ENCODE data around the gene NLK. TPM values are rescaled to one million over a fixed set of nuclear protein-coding genes. Genes with fewer than 3 reads are reported as not detected.

Gene NLK
- total and polyA plus RNA-seq, 8 donors = 9.8 to 16.7 (median 13.5) TPM

GRCh38 chr17:28219771-28220170 lies 177.3 kb downstream of the NLK start:
- no peak for DNase-seq
- H3K36me3 ChIP-seq = no peaks in the 10 kb centered on the region
- no peak for ATAC-seq
- no peaks in the 10 kb centered on the region for H3K27me3 ChIP-seq
- intact Hi-C loops (cut with DNase I) = loop anchor here in 1 of 3 donors (10.0 kb wide), 1 partner anchor 175 kb away; the partner anchor contains the start of gene NLK
- 95 to 97% methylated on average over 7 of the region's 7 CpGs for WGBS, 2 donors
- no peak for TF ChIP-seq CTCF (IDR thresholded peaks at IDR 0.05)
- H3K9me3 ChIP-seq = no peaks in the 10 kb centered on the region
- no peaks in the 10 kb centered on the region for H3K4me1 ChIP-seq
- no peak overlapping the region for H3K27ac ChIP-seq
- no peak for FAIRE-seq
- no peak overlapping the region for H3K4me3 ChIP-seq

DNA sequence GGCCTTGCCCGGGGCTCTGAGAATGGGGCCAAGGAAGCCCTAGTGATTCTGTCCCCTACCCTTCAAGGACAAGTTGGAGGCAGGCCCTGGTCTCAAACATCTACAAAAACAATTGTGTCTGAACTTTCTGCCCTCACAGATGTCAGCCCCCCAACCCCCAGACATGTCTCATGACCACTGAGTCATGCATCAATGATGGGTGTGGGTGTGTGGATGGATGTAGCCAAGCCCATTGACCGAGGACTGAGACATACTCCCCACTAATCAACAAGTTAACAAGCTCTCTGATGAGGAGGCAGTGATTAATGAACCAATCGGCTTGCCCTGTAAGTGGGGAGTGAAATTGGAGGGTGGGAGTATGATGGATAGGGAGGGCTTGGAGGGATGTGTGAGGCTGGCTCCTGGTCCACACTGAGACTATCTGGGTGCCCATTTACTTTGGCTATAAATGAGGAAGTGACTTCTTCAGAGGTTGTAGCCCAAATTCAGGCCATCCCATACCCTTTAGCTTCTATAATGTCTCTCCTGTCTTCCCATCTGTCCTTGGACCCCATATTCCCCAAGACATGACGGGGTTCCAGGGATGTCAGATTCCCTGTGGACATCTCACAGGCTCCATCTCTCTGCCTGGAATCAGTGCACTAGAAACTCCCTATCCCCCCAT lies 179.4 kb downstream of the NLK start:
- intact Hi-C loops (cut with DNase I) = loop anchor here in 1 of 3 donors (10.0 kb wide), 1 partner anchor 177 kb away; the partner anchor contains the start of gene NLK
- no peak for ATAC-seq
- no peak for TF ChIP-seq CTCF (IDR thresholded peaks at IDR 0.05)
- no peak overlapping the region for H3K27ac ChIP-seq
- no peak overlapping the region for H3K4me3 ChIP-seq
- no peaks in the 10 kb centered on the region for H3K4me1 ChIP-seq
- no peaks in the 10 kb centered on the region for H3K27me3 ChIP-seq
- no peak for FAIRE-seq
- H3K36me3 ChIP-seq = no peaks in the 10 kb centered on the region
- DNase-seq = no peak
- 87% methylated on average over 4 of the region's 4 CpGs for WGBS, 2 donors
- no peaks in the 10 kb centered on the region for H3K9me3 ChIP-seq

DNA sequence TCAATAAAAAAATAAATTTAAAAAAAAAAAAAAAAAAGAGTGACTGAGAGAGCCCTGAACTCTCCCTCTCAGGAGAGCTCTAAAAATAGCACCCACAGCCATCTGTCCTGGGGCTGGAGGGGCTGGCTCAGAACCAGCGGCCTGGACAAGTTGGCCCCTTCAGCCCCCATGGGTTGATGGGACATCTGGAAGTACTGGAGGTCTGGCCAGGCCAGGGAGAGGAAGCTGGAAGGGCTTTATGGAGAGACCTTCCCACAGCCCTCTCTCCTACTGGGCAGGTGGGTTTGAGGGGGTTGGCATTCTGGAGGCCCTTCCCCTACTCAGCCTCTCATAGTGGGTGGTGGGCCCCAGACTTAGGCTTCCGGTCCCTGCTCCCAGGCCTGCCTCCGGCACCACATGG lies 182.8 kb downstream of the NLK start:
- Histone ChIP-seq H3K27me3 (no peaks in the 10 kb centered on the region), H3K27ac (no peak overlapping the region), H3K4me3 (no peak overlapping the region), H3K36me3 (no peaks in the 10 kb centered on the region), H3K9me3 (no peaks in the 10 kb centered on the region), H3K4me1 (peaks cover 0 to 13% (median 0%) of the 10 kb centered on the region in 3 donors)
- WGBS, 2 donors = 84 to 97% methylated on average over 3 of the region's 3 CpGs
- no peak for TF ChIP-seq CTCF (IDR thresholded peaks at IDR 0.05)
- FAIRE-seq (no peak), ATAC-seq (no peak), DNase-seq (no peak)
- intact Hi-C loops (cut with DNase I) = loop anchor here in 1 of 3 donors (10.0 kb wide), 1 partner anchor 180 kb away; the partner anchor contains the start of gene NLK

GRCh38 chr17:28225867-28226266 lies 183.4 kb downstream of the NLK start:
- WGBS, 2 donors = 9 to 21% methylated on average over 1 of the region's 1 CpG
- DNase-seq = no peak
- intact Hi-C loops (cut with DNase I) = loop anchor here in 1 of 3 donors (10.0 kb wide), 1 partner anchor 181 kb away; the partner anchor contains the start of gene NLK
- ATAC-seq = no peak
- FAIRE-seq = no peak
- H3K9me3 ChIP-seq = no peaks in the 10 kb centered on the region
- no peaks in the 10 kb centered on the region for H3K36me3 ChIP-seq
- no peak for TF ChIP-seq CTCF (IDR thresholded peaks at IDR 0.05)
- H3K4me1 ChIP-seq = peaks cover 0 to 13% (median 0%) of the 10 kb centered on the region in 3 donors
- H3K4me3 ChIP-seq = peak overlapping the region in 1 of 4 donors; percentile 60
- peak overlapping the region in 1 of 4 donors; percentile 98 for H3K27ac ChIP-seq
- H3K27me3 ChIP-seq = no peaks in the 10 kb centered on the region
